K562 (cell line): ENCODE data around the gene HSD11B1L. TPM values are rescaled to one million over a fixed set of nuclear protein-coding genes. Genes with fewer than 3 reads are reported as not detected.

ENCODE experiments used
- ATAC-seq: fragments of 200-7000 bp; cut with Tn5 transposase; 3 replicates; pipeline ENCODE4 v1.9.1; 2020; ENCODE audit warnings: moderate library complexity
- BruUV-seq: library from RNA; stranded (reverse); fragments of 400-500 nt; replicated peaks from 2 replicates; lab custom pipeline; 2021; lab: Mats Ljungman, UMichigan
- CTCF ChIA-PET: fragments of 300-600 bp; formaldehyde crosslinking; extraction: SDS; loops from one replicate; lab custom pipeline; 2021; ENCODE audit warnings: low intra/inter-chr PET ratio; lab: Yijun Ruan, JAX
- POLR2A ChIA-PET: fragments of 300-600, 350-650 bp; sonication (Branson Sonifier 250); formaldehyde crosslinking; extraction: SDS; loops from one replicate; lab custom pipeline; 2021; ENCODE audit warnings: antibody characterized with exemption, inconsistent platforms; lab: Yijun Ruan, JAX
- DNase-seq, 4 experiments: peaks; one replicate each; pipeline versions ENCODE4 v3.0.0 to v3.0.0-alpha.2; 2011 to 2018; ENCODE audit warnings: low spot score in 3 of 4, mixed read lengths in 3 of 4; ENCODE audit errors: extremely low read depth in 1 of 4
- FAIRE-seq: peaks from 2 replicates; lab custom pipeline; 2011; peaks lifted over from hg19 to GRCh38; lab: Jason Lieb, UNC
- H2AFZ ChIP-seq: 2 replicates; pipeline ENCODE4 v1.6.0; 2011; ENCODE audit warnings: low read depth, low read length, control low read depth, inconsistent platforms
- H3K27ac ChIP-seq: fragments of 200-600 bp; 3 replicates; pipeline ENCODE4 v1.8.0; 2011; ENCODE audit warnings: low read depth, mild to moderate bottlenecking, control low read depth, inconsistent platforms, low read length, moderate library complexity, mixed read lengths; ENCODE audit errors: extremely low read depth
- H3K27me3 ChIP-seq, 2 experiments: fragments of 300-600 bp in 1 of 2; 2 replicates in 1 of 2; 3 replicates in 1 of 2; pipeline versions ENCODE4 v1.6.0 to v1.8.0; 2011; ENCODE audit warnings: inconsistent platforms in 2 of 2, low read length in 2 of 2, mild to moderate bottlenecking in 1 of 2, mixed read lengths in 1 of 2, moderate library complexity in 1 of 2; ENCODE audit not compliant: control insufficient read depth in 2 of 2, insufficient read depth in 2 of 2
- H3K36me3 ChIP-seq: fragments of 300-600 bp; 3 replicates; pipeline ENCODE4 v1.8.0; 2011; ENCODE audit warnings: mild to moderate bottlenecking, low read length, inconsistent platforms; ENCODE audit not compliant: control insufficient read depth, insufficient read depth
- H3K4me1 ChIP-seq, 2 experiments: fragments of 200-600 bp in 1 of 2; replicated peaks in 1 of 2; 2 replicates in 1 of 2; 3 replicates in 1 of 2; pipeline versions ENCODE4 v1.5.1 to v1.8.0; 2011; ENCODE audit warnings: inconsistent platforms in 2 of 2, low read length in 2 of 2, mild to moderate bottlenecking in 1 of 2, mixed read lengths in 1 of 2, moderate library complexity in 1 of 2; ENCODE audit not compliant: control insufficient read depth in 2 of 2, insufficient read depth in 2 of 2
- H3K4me2 ChIP-seq: 2 replicates; pipeline ENCODE4 v1.6.1; 2011; ENCODE audit warnings: low read length, control low read depth, inconsistent platforms, mixed read lengths; ENCODE audit not compliant: insufficient read depth
- H3K4me3 ChIP-seq: fragments of 200-600 bp; sonication (generic), shearing (Covaris generic); 2 replicates; pipeline ENCODE4 v1.5.1; 2016; ENCODE audit warnings: control low read depth, inconsistent platforms
- H3K79me2 ChIP-seq: fragments of 200-600 bp; 3 replicates; pipeline ENCODE4 v1.8.0; 2011; ENCODE audit warnings: low read length, inconsistent platforms; ENCODE audit not compliant: control insufficient read depth, insufficient read depth
- H3K9ac ChIP-seq, 2 experiments: 2 replicates each; pipeline versions ENCODE4 v1.6.0 to v1.6.1; 2011; ENCODE audit warnings: low read depth in 2 of 2, low read length in 2 of 2, control low read depth in 1 of 2, inconsistent platforms in 1 of 2, mild to moderate bottlenecking in 1 of 2, mixed read lengths in 1 of 2; ENCODE audit not compliant: insufficient read depth in 1 of 2
- H3K9me1 ChIP-seq: one replicate; pipeline ENCODE4 v1.6.0; 2011; ENCODE audit warnings: inconsistent platforms, mild to moderate bottlenecking, low read length, moderate library complexity; ENCODE audit not compliant: control insufficient read depth, insufficient read depth
- H3K9me3 ChIP-seq: replicated peaks from 2 replicates; pipeline ENCODE4 v1.5.1; 2011; ENCODE audit warnings: low read depth, low read length, inconsistent platforms; ENCODE audit not compliant: control insufficient read depth, insufficient read depth
- H4K20me1 ChIP-seq: replicated peaks from 2 replicates; pipeline ENCODE4 v1.6.1; 2011; ENCODE audit warnings: low read length, inconsistent platforms, mixed read lengths; ENCODE audit not compliant: control insufficient read depth, insufficient read depth
- KDM5B ChIP-seq: fragments of 200-600 bp; sonication (generic); IDR thresholded peaks from 2 replicates; pipeline ENCODE4 v1.6.1; 2012; ENCODE audit warnings: low read depth, mild to moderate bottlenecking, moderate library complexity, low read length, control low read depth, inconsistent platforms; ENCODE audit not compliant: insufficient replicate concordance
- ZNF121 ChIP-seq: sonication (generic); formaldehyde crosslinking; conservative IDR thresholded peaks from 2 replicates; pipeline ENCODE4 v1.8.0; 2022; ENCODE audit warnings: missing genetic modification reagents
- ZNF583 ChIP-seq: fragments of 250-450 bp; sonication (Bioruptor Pico); IDR thresholded peaks from 2 replicates; pipeline ENCODE4 v1.4.0; 2020
- ZNF592 ChIP-seq: fragments of 450-650 bp; IDR thresholded peaks from 2 replicates; pipeline ENCODE4 v1.6.1; 2017; ENCODE audit warnings: antibody characterized with exemption, mild to moderate bottlenecking
- ZNF639 ChIP-seq, 2 experiments: fragments of 200-800 bp in 1 of 2; sonication (Bioruptor generic) in 1 of 2; sonication (generic) in 1 of 2; formaldehyde crosslinking in 1 of 2; IDR thresholded peaks in 1 of 2; conservative IDR thresholded peaks in 1 of 2; 2 replicates each; pipeline versions ENCODE4 v1.5.0 to v1.6.1; 2016 to 2020; ENCODE audit warnings: missing compliant biosample characterization in 1 of 2, missing genetic modification characterization in 1 of 2, missing genetic modification reagents in 1 of 2
- ZNF77 ChIP-seq: fragments of 250-450 bp; sonication (Bioruptor Pico); IDR thresholded peaks from 2 replicates; pipeline ENCODE4 v1.5.0; 2020
- WGBS: fragments of 100-300 bp; shearing (Covaris generic); methylation state at CpG from one replicate; pipeline ENCODE4 v1.1.6; 2016; ENCODE audit warnings: low coverage, mixed read lengths; ENCODE audit not compliant: insufficient coverage; ENCODE audit errors: missing lambda C conversion rate; 5-methylcytosine and 5-hydroxymethylcytosine counted together
- in situ Hi-C: fragments of 300-500 bp; cut with MboI; formaldehyde crosslinking; loops from 4 replicates; pipeline ENCODE4 v1.15.0; 2018; ENCODE audit warnings: inconsistent platforms, mixed read lengths
- intact Hi-C: fragments of 100-400 bp; cut with micrococcal nuclease; formaldehyde crosslinking; loops from 2 replicates; pipeline ENCODE4 v1.14.2; 2022
- polyA plus RNA-seq, 8 experiments: library from polyadenylated mRNA; depleted of rRNA in 4 of 8; stranded (reverse) in 5 of 8; unstranded in 3 of 8; fragments of >200 nt; fragmentation: Nextera tagmentation in 2 of 8; fragmentation: Illumina TruSeq in 1 of 8; extraction: Ambion mirVana in 2 of 8; extraction: Trizol in 1 of 8; gene quantifications; 2 replicates each; pipeline versions ENCODE4 v1.2.1 to v1.2.3, GENCODE V29; 2011 to 2014; ENCODE audit warnings: inconsistent platforms in 1 of 8, missing spikeins in 1 of 8
- total RNA-seq, 7 experiments: library from RNA; depleted of rRNA in 6 of 7; stranded (reverse); fragments of >200 nt in 6 of 7; fragmentation: Illumina TruSeq in 2 of 7; extraction: Trizol in 2 of 7; gene quantifications; 2 replicates each; pipeline versions ENCODE4 v1.2.1 to v1.2.3, GENCODE V29; 2011 to 2021; ENCODE audit warnings: low replicate concordance in 1 of 7

The HSD11B1L gene
- total and polyA plus RNA-seq, 9 of the 15 experiments (the other 6 are each of a cell fraction or from before 2014, with no cell fraction given) = 0.31 to 7.7 (median 2.3) TPM

GRCh38 chr19:5687360-5688198 is 6.8 kb downstream of the HSD11B1L start:
- H3K27me3 ChIP-seq = no peaks in the 10 kb centered on the region
- H2AFZ ChIP-seq = peak overlapping the region; percentile 91
- no peaks in the 10 kb centered on the region for H3K9me3 ChIP-seq
- peak overlapping the region; percentile 63 for H3K4me2 ChIP-seq
- no peak for DNase-seq
- H3K27ac ChIP-seq = 0 out of 3 replicates have a peak overlapping the region, but pooled peaks have one; percentile 46
- no TSS peak for BruUV-seq
- intact Hi-C loops = loop anchor here (2.0 to 10.0 kb wide), 2 partner anchors 63 to 139 kb away; partner anchors contain the start of genes SAFB and SAFB2
- ATAC-seq = no peak
- peaks cover 23% of the 10 kb centered on the region for H3K36me3 ChIP-seq
- H3K4me1 ChIP-seq = peaks cover 20 to 53% of the 10 kb centered on the region in 2 experiments
- peak overlapping the region; percentile 28 to 70; a peak in 3 of 4 replicates for H3K9ac ChIP-seq
- H4K20me1 ChIP-seq = peaks cover 24% of the 10 kb centered on the region
- H3K9me1 ChIP-seq = peaks cover 7% of the 10 kb centered on the region
- no peak overlapping the region for H3K4me3 ChIP-seq
- no peak for FAIRE-seq
- ChIA-PET POLR2A (interaction anchor here (0.5 to 2.0 kb wide), 10 partner anchors 11 to 294 kb away, joined by 3 to 16 read pairs (median 4); partner anchors contain the start of genes CATSPERD, DUS3L and LONP1), CTCF (no interaction called here)
- in situ Hi-C loops = no loop called here
- WGBS = 54% methylated on average over 41 of the region's 76 CpGs
- H3K79me2 ChIP-seq = peaks cover 26% of the 10 kb centered on the region
- no peak for TF ChIP-seq KDM5B
- no peak for TF ChIP-seq ZNF583
- 0 out of 2 replicates have a peak, but pooled peaks have one; percentile 21 for TF ChIP-seq ZNF592
- TF ChIP-seq ZNF639 (CRISPR knock-in tag; conservative IDR thresholded peaks at IDR 0.05 in 1 of 2, IDR thresholded peaks at IDR 0.05 in 1 of 2) = no peak
- no peak for TF ChIP-seq ZNF77 (CRISPR knock-in tag)
- no peak for TF ChIP-seq ZNF121 (CRISPR knock-in tag)
